ENCODE results near the gene VPS72. TPM values are rescaled to one million over a fixed set of nuclear protein-coding genes. Genes with fewer than 3 reads are reported as not detected.

Gene VPS72
- polyA plus RNA-seq, 1 donor (not counting 4 experiments of a cell fraction or from before 2014, with no cell fraction given), result 69.9 TPM

DNA sequence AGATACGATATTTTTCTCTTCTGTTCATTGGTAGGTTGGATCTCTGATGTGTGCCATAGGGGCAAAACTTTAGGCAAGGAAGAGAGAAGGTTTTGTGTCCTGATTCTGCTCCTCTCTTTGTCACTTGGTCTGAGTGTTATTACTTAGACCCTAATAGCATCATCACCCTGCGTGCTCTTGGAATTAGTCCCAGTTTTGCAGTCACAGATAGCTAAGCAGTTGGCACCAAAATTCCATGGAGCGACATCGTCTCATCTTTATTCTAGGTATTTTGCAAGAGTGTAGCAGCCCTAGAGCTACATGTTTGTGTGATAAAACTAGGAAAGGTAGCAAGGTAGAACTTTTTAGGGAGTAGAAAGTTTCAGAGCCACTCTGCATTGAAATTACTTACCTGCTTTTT lies 32.1 kb upstream of the VPS72 start:
- Histone ChIP-seq H3K9me3 (ENCODE audit: control insufficient read depth, low read depth, low read length) (no peaks in the 10 kb centered on the region), H4K20me1 (ENCODE audit: control insufficient read depth, extremely low read depth, insufficient read depth, low read length) (peaks cover 18% of the 10 kb centered on the region)

DNA sequence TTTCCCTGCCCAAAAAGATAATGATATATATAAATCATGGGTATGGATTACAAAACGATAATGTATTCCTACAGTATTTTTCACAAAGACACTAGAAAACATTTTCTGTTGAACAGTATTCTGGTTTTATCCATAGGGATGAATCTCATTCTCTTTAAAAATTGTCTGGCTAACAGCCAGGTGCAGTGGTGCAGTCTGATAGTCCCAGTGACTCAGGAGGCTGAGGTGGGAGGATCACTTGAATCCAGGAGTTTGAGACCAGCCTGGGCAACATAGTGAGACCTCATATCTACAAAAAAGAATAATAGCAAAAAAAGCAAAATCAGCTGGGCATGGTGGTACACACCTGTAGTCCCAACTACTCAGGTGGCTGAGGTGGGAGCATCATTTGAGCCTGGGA lies 31.6 kb upstream of the VPS72 start:
- TF ChIP-seq EZH2 (IDR thresholded peaks at IDR 0.05; ENCODE audit: low read length), result no peak
- TF ChIP-seq, protein P1, sequence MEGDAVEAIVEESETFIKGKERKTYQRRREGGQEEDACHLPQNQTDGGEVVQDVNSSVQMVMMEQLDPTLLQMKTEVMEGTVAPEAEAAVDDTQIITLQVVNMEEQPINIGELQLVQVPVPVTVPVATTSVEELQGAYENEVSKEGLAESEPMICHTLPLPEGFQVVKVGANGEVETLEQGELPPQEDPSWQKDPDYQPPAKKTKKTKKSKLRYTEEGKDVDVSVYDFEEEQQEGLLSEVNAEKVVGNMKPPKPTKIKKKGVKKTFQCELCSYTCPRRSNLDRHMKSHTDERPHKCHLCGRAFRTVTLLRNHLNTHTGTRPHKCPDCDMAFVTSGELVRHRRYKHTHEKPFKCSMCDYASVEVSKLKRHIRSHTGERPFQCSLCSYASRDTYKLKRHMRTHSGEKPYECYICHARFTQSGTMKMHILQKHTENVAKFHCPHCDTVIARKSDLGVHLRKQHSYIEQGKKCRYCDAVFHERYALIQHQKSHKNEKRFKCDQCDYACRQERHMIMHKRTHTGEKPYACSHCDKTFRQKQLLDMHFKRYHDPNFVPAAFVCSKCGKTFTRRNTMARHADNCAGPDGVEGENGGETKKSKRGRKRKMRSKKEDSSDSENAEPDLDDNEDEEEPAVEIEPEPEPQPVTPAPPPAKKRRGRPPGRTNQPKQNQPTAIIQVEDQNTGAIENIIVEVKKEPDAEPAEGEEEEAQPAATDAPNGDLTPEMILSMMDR (optimal IDR thresholded peaks at IDR 0.05 in 1 of 3, IDR thresholded peaks at IDR 0.05 in 1 of 3, conservative IDR thresholded peaks at IDR 0.05 in 1 of 3; ENCODE audit: extremely low read depth in 1 of 3, insufficient read depth in 2 of 3, low read length in 3 of 3), result no peak
- no peak overlapping the region for H3K9ac ChIP-seq (ENCODE audit: control insufficient read depth, extremely low read depth, insufficient read depth, low read length)
- H3K4me2 ChIP-seq (ENCODE audit: control insufficient read depth, extremely low read depth, insufficient read depth, low read depth, low read length), result no peak overlapping the region
- DNase-seq (ENCODE audit: low read depth, low spot score), result no peak
- peaks cover 18% of the 10 kb centered on the region for H4K20me1 ChIP-seq (ENCODE audit: control insufficient read depth, extremely low read depth, insufficient read depth, low read length)
- peaks cover 83% of the 10 kb centered on the region for H3K79me2 ChIP-seq (ENCODE audit: control insufficient read depth, insufficient read depth, low read length)
- H3K36me3 ChIP-seq (ENCODE audit: control insufficient read depth in 2 of 2, extremely low read depth in 1 of 2, insufficient read depth in 2 of 2, low read length in 2 of 2), result peaks cover 15 to 19% of the 10 kb centered on the region in 2 experiments
- H3K9me3 ChIP-seq (ENCODE audit: control insufficient read depth, low read depth, low read length), result no peaks in the 10 kb centered on the region
- no peak overlapping the region for H3K4me3 ChIP-seq (ENCODE audit: control insufficient read depth in 2 of 3, extremely low read depth in 1 of 3, insufficient read depth in 2 of 3, low read depth in 1 of 3, low read length in 3 of 3)
- H2AFZ ChIP-seq (ENCODE audit: control insufficient read depth, low read length), result no peak overlapping the region
- H3K27ac ChIP-seq (ENCODE audit: control insufficient read depth, insufficient read depth, low read length), result no peak overlapping the region
- no peaks in the 10 kb centered on the region for H3K27me3 ChIP-seq (ENCODE audit: control insufficient read depth, extremely low read depth, insufficient read depth, low read length)
- dilution Hi-C loops (cut with MboI; ENCODE audit: extremely low pct_ligation_motif_present, low sequenced_read_pairs), result no loop called here
- H3K4me1 ChIP-seq (ENCODE audit: control insufficient read depth, extremely low read depth, insufficient read depth, low read length), result no peaks in the 10 kb centered on the region
- FAIRE-seq, result no peak
- no peaks in the 10 kb centered on the region for H3K9me1 ChIP-seq (ENCODE audit: control insufficient read depth, extremely low read depth, insufficient read depth, low read length)

More for the DNA sequence above, 32.1 kb upstream of the VPS72 start:
- no peak for FAIRE-seq
- TF ChIP-seq, protein P1 (optimal IDR thresholded peaks at IDR 0.05 in 1 of 3, IDR thresholded peaks at IDR 0.05 in 1 of 3, conservative IDR thresholded peaks at IDR 0.05 in 1 of 3; ENCODE audit: extremely low read depth in 1 of 3, insufficient read depth in 2 of 3, low read length in 3 of 3), result no peak
- TF ChIP-seq EZH2 (IDR thresholded peaks at IDR 0.05; ENCODE audit: low read length), result no peak
- peaks cover 78% of the 10 kb centered on the region for H3K79me2 ChIP-seq (ENCODE audit: control insufficient read depth, insufficient read depth, low read length)
- H3K27ac ChIP-seq (ENCODE audit: control insufficient read depth, insufficient read depth, low read length), result no peak overlapping the region
- H3K4me2 ChIP-seq (ENCODE audit: control insufficient read depth, extremely low read depth, insufficient read depth, low read depth, low read length), result no peak overlapping the region
- no peak overlapping the region for H2AFZ ChIP-seq (ENCODE audit: control insufficient read depth, low read length)
- H3K4me1 ChIP-seq (ENCODE audit: control insufficient read depth, extremely low read depth, insufficient read depth, low read length), result no peaks in the 10 kb centered on the region
- H3K9ac ChIP-seq (ENCODE audit: control insufficient read depth, extremely low read depth, insufficient read depth, low read length), result no peak overlapping the region
- dilution Hi-C loops (cut with MboI; ENCODE audit: extremely low pct_ligation_motif_present, low sequenced_read_pairs), result no loop called here
- no peak for DNase-seq (ENCODE audit: low read depth, low spot score)
- H3K36me3 ChIP-seq (ENCODE audit: control insufficient read depth in 2 of 2, extremely low read depth in 1 of 2, insufficient read depth in 2 of 2, low read length in 2 of 2), result peaks cover 15 to 19% of the 10 kb centered on the region in 2 experiments
- H3K27me3 ChIP-seq (ENCODE audit: control insufficient read depth, extremely low read depth, insufficient read depth, low read length), result no peaks in the 10 kb centered on the region
- H3K4me3 ChIP-seq (ENCODE audit: control insufficient read depth in 2 of 3, extremely low read depth in 1 of 3, insufficient read depth in 2 of 3, low read depth in 1 of 3, low read length in 3 of 3), result no peak overlapping the region
- H3K9me1 ChIP-seq (ENCODE audit: control insufficient read depth, extremely low read depth, insufficient read depth, low read length), result no peaks in the 10 kb centered on the region

Measured in keratinocyte (primary cell).